Measurements from ENCODE around the gene ACTL8. TPM values are rescaled to one million over a fixed set of nuclear protein-coding genes. Genes with fewer than 3 reads are reported as not detected.

The ACTL8 gene
- total RNA-seq, 1 donor, result under 0.01 TPM

GRCh38 chr1:17869815-17870214 lies 114.7 kb downstream of the ACTL8 start:
- DNase-seq (ENCODE audit: low read depth in 2 of 3, low spot score in 2 of 3), result no peak

GRCh38 chr1:17870679-17871078 lies 115.5 kb downstream of the ACTL8 start:
- no peak for DNase-seq (ENCODE audit: low read depth in 2 of 3, low spot score in 2 of 3)

- DNase-seq (ENCODE audit: low read depth in 2 of 3, low spot score in 2 of 3), result no peak
Observed at GRCh38 chr1:17873007-17873675, 118.0 kb downstream of the ACTL8 start.

- DNase-seq (ENCODE audit: low read depth in 2 of 3, low spot score in 2 of 3), result no peak
Observed at GRCh38 chr1:17874231-17874630, 119.1 kb downstream of the ACTL8 start.

GRCh38 chr1:17874710-17875109 lies 119.6 kb downstream of the ACTL8 start:
- DNase-seq (ENCODE audit: low read depth in 2 of 3, low spot score in 2 of 3), result no peak

- no peak for DNase-seq (ENCODE audit: low read depth in 2 of 3, low spot score in 2 of 3)
Observed at GRCh38 chr1:17875171-17875881, 120.2 kb downstream of the ACTL8 start.

GRCh38 chr1:17875882-17876280 lies 120.7 kb downstream of the ACTL8 start:
- DNase-seq (ENCODE audit: low read depth in 2 of 3, low spot score in 2 of 3), result no peak

Other genes with a start within 250 kb of the ACTL8 start
- 0.27 TPM for gene ARHGEF10L, start 215.6 kb upstream of the ACTL8 start, total RNA-seq